H9 (cell line): ENCODE measurements around the gene DNAJA4. TPM values are rescaled to one million over a fixed set of nuclear protein-coding genes. Genes with fewer than 3 reads are reported as not detected.

ENCODE experiments used
- DNase-seq: peaks from one replicate; pipeline ENCODE4 v3.0.0-alpha.2; 2017
- H2AFZ ChIP-seq: one replicate; pipeline ENCODE4 v1.6.1; 2013; ENCODE audit warnings: mild to moderate bottlenecking, low read length, control low read depth, moderate library complexity
- H2AK5ac ChIP-seq: 2 replicates; pipeline ENCODE4 v1.6.1; 2013; ENCODE audit warnings: low read length, control low read depth, mixed read lengths; ENCODE audit not compliant: insufficient read length
- H2BK120ac ChIP-seq: one replicate; pipeline ENCODE4 v1.6.1; 2013; ENCODE audit warnings: low read depth, mild to moderate bottlenecking, low read length, control low read depth, inconsistent platforms; ENCODE audit not compliant: poor library complexity, severe bottlenecking
- H2BK12ac ChIP-seq: 2 replicates; pipeline ENCODE4 v1.6.1; 2013; ENCODE audit warnings: low read length, control low read depth, mixed read lengths, low read depth; ENCODE audit not compliant: insufficient read length
- H2BK15ac ChIP-seq: 2 replicates; pipeline ENCODE4 v1.6.1; 2013; ENCODE audit warnings: low read depth, low read length, control low read depth
- H2BK20ac ChIP-seq: one replicate; pipeline ENCODE4 v1.6.1; 2013; ENCODE audit warnings: low read depth, mild to moderate bottlenecking, low read length, control low read depth, inconsistent platforms; ENCODE audit not compliant: poor library complexity, severe bottlenecking
- H2BK5ac ChIP-seq: 2 replicates; pipeline ENCODE4 v1.6.1; 2013; ENCODE audit warnings: low read length, control low read depth, mixed read lengths; ENCODE audit not compliant: insufficient read length
- H3K14ac ChIP-seq: 2 replicates; pipeline ENCODE4 v1.6.1; 2013; ENCODE audit warnings: low read length, control low read depth; ENCODE audit not compliant: insufficient read depth
- H3K18ac ChIP-seq: 2 replicates; pipeline ENCODE4 v1.6.1; 2013; ENCODE audit warnings: low read depth, mild to moderate bottlenecking, mixed read lengths, low read length, control low read depth; ENCODE audit not compliant: insufficient read length
- H3K23ac ChIP-seq: 2 replicates; pipeline ENCODE4 v1.6.1; 2013; ENCODE audit warnings: low read length, control low read depth, mixed read lengths, low read depth; ENCODE audit not compliant: insufficient read length
- H3K23me2 ChIP-seq: 2 replicates; pipeline ENCODE4 v1.6.1; 2013; ENCODE audit warnings: low read depth, mild to moderate bottlenecking, mixed read lengths, low read length, control low read depth; ENCODE audit not compliant: insufficient read length, poor library complexity, severe bottlenecking
- H3K27ac ChIP-seq: 2 replicates; pipeline ENCODE4 v1.5.1; 2013; ENCODE audit warnings: low read length, control low read depth, mixed read lengths, low read depth; ENCODE audit not compliant: insufficient read length
- H3K27me3 ChIP-seq: 2 replicates; pipeline ENCODE4 v1.6.1; 2013; ENCODE audit warnings: low read length, control low read depth, inconsistent platforms; ENCODE audit not compliant: insufficient read depth
- H3K4ac ChIP-seq: 2 replicates; pipeline ENCODE4 v1.6.1; 2013; ENCODE audit warnings: low read depth, mild to moderate bottlenecking, control low read depth, inconsistent platforms, low read length, moderate library complexity
- H3K4me1 ChIP-seq: 2 replicates; pipeline ENCODE4 v1.6.1; 2013; ENCODE audit warnings: low read length, control low read depth, inconsistent platforms; ENCODE audit not compliant: insufficient read depth
- H3K4me2 ChIP-seq: 2 replicates; pipeline ENCODE4 v1.6.1; 2013; ENCODE audit warnings: low read length, control low read depth, mixed read lengths; ENCODE audit not compliant: insufficient read length, insufficient read depth
- H3K56ac ChIP-seq: 2 replicates; pipeline ENCODE4 v1.6.1; 2013; ENCODE audit warnings: low read depth, mild to moderate bottlenecking, mixed read lengths, low read length, control low read depth; ENCODE audit not compliant: insufficient read length
- H3K79me1 ChIP-seq: 2 replicates; pipeline ENCODE4 v1.6.1; 2013; ENCODE audit warnings: low read depth, mild to moderate bottlenecking, moderate library complexity, low read length, control low read depth, inconsistent platforms; ENCODE audit not compliant: insufficient read depth, poor library complexity, severe bottlenecking
- H3K79me2 ChIP-seq: 2 replicates; pipeline ENCODE4 v1.6.1; 2013; ENCODE audit warnings: low read length, control low read depth, inconsistent platforms; ENCODE audit not compliant: insufficient read depth
- H3K9ac ChIP-seq: 2 replicates; pipeline ENCODE4 v1.6.1; 2013; ENCODE audit warnings: low read length, control low read depth, mixed read lengths; ENCODE audit not compliant: insufficient read length; ENCODE audit errors: extremely low read depth
- H3K9me3 ChIP-seq: one replicate; pipeline ENCODE4 v1.6.1; 2013; ENCODE audit warnings: low read depth, low read length, inconsistent platforms; ENCODE audit not compliant: control insufficient read depth
- H3T11ph ChIP-seq: one replicate; pipeline ENCODE4 v1.6.1; 2013; ENCODE audit warnings: mild to moderate bottlenecking, low read length, control low read depth, inconsistent platforms
- H4K20me1 ChIP-seq: one replicate; pipeline ENCODE4 v1.6.1; 2013; ENCODE audit not compliant: control insufficient read depth, insufficient read length, insufficient read depth
- H4K5ac ChIP-seq: 2 replicates; pipeline ENCODE4 v1.6.1; 2013; ENCODE audit warnings: low read depth, mild to moderate bottlenecking, mixed read lengths, low read length, control low read depth; ENCODE audit not compliant: insufficient read length
- H4K8ac ChIP-seq: replicated peaks from 2 replicates; pipeline ENCODE4 v1.6.1; 2013; ENCODE audit warnings: low read length, control low read depth, mixed read lengths, low read depth; ENCODE audit not compliant: insufficient read length
- H4K91ac ChIP-seq: 2 replicates; pipeline ENCODE4 v1.6.1; 2013; ENCODE audit warnings: low read depth, mild to moderate bottlenecking, moderate library complexity, mixed read lengths, low read length, control low read depth; ENCODE audit not compliant: insufficient read length
- H3K27ac Mint-ChIP-seq, 3 experiments: 2 replicates in 2 of 3; 3 replicates in 1 of 3; pipeline ENCODE4 v1.8.0; 2020 to 2021; ENCODE audit warnings: mixed read lengths in 3 of 3, mild to moderate bottlenecking in 1 of 3, moderate library complexity in 1 of 3
- H3K27me3 Mint-ChIP-seq: 2 replicates; pipeline ENCODE4 v1.8.0; 2021; ENCODE audit warnings: low read depth, mild to moderate bottlenecking, moderate library complexity, mixed read lengths
- H3K36me3 Mint-ChIP-seq, 3 experiments: 2 replicates in 2 of 3; 3 replicates in 1 of 3; pipeline ENCODE4 v1.8.0; 2020 to 2021; ENCODE audit warnings: low read depth in 3 of 3, mixed read lengths in 3 of 3; ENCODE audit not compliant: insufficient read depth in 1 of 3
- H3K4me1 Mint-ChIP-seq, 2 experiments: 2 replicates each; pipeline ENCODE4 v1.8.0; 2020; ENCODE audit warnings: mixed read lengths in 2 of 2
- H3K4me3 Mint-ChIP-seq, 2 experiments: 2 replicates in 1 of 2; 3 replicates in 1 of 2; pipeline ENCODE4 v1.8.0; 2020 to 2021; ENCODE audit warnings: mild to moderate bottlenecking in 2 of 2, mixed read lengths in 2 of 2, moderate library complexity in 1 of 2
- H3K9me3 Mint-ChIP-seq, 2 experiments: 2 replicates in 1 of 2; 3 replicates in 1 of 2; pipeline ENCODE4 v1.8.0; 2020; ENCODE audit warnings: mild to moderate bottlenecking in 2 of 2, mixed read lengths in 2 of 2, moderate library complexity in 1 of 2
- CTCF ChIP-seq: fragments of 200-600 bp; sonication (generic); conservative IDR thresholded peaks from 3 replicates; pipeline ENCODE4 v1.8.0; 2021; ENCODE audit warnings: antibody characterized with exemption, mild to moderate bottlenecking
- WGBS: extraction: QIAGEN DNeasy Blood & Tissue Kit; methylation state at CpG from one replicate; pipeline ENCODE4 v1.1.7; 2013; ENCODE audit warnings: missing lambda C conversion rate, low lambda C conversion rate, mixed read lengths; ENCODE audit not compliant: insufficient read length; ENCODE audit errors: extremely low coverage; 5-methylcytosine and 5-hydroxymethylcytosine counted together
- total RNA-seq: library from RNA; stranded (reverse); gene quantifications from 2 replicates; pipeline ENCODE4 v1.2.1, GENCODE V29; 2021

Gene DNAJA4
- total RNA-seq, 1 experiment from 2014 or later = 0.13 TPM

GRCh38 chr15:78220713-78221112 is 43.6 kb upstream of the DNAJA4 start:
- no peak overlapping the region for H2BK12ac ChIP-seq
- no peak overlapping the region for H3K23ac ChIP-seq
- no peaks in the 10 kb centered on the region for H4K20me1 ChIP-seq
- H3K23me2 ChIP-seq = no peaks in the 10 kb centered on the region
- no CpG with 5 or more reads among the region's 1 CpG for WGBS
- Mint-ChIP-seq H3K27me3 (no peaks in the 10 kb centered on the region), H3K9me3 (peaks cover 4 to 5% of the 10 kb centered on the region in 2 experiments; a peak in 4 of 5 replicates), H3K4me1 (peaks cover 4 to 6% of the 10 kb centered on the region in 2 experiments), H3K36me3 (peaks cover 0 to 6% (median 1%) of the 10 kb centered on the region in 3 experiments; a peak in 4 of 7 replicates), H3K27ac (no peak overlapping the region), H3K4me3 (no peak overlapping the region)
- H3K14ac ChIP-seq = no peak overlapping the region
- H3K27ac ChIP-seq = no peak overlapping the region
- H3K4me2 ChIP-seq = no peak overlapping the region
- no peak overlapping the region for H4K91ac ChIP-seq
- no peaks in the 10 kb centered on the region for H3K9me3 ChIP-seq
- no peak overlapping the region for H2BK15ac ChIP-seq
- H4K8ac ChIP-seq = no peak overlapping the region
- no peak overlapping the region for H3K9ac ChIP-seq
- H3K79me2 ChIP-seq = no peaks in the 10 kb centered on the region
- no peak overlapping the region for H3K18ac ChIP-seq
- no peak overlapping the region for H2BK120ac ChIP-seq
- H2BK5ac ChIP-seq = no peak overlapping the region
- H3K27me3 ChIP-seq = no peaks in the 10 kb centered on the region
- H3K79me1 ChIP-seq = no peaks in the 10 kb centered on the region
- no peak overlapping the region for H3K56ac ChIP-seq
- H2AFZ ChIP-seq = no peak overlapping the region
- H4K5ac ChIP-seq = no peak overlapping the region
- H3K4ac ChIP-seq = no peak overlapping the region
- H3T11ph ChIP-seq = no peak overlapping the region
- H3K4me1 ChIP-seq = no peaks in the 10 kb centered on the region
- no peak for TF ChIP-seq CTCF
- no peak overlapping the region for H2AK5ac ChIP-seq
- no peak for DNase-seq
- no peak overlapping the region for H2BK20ac ChIP-seq
